OCI-LY7 (cell line): Measurements from ENCODE around the gene XPR1.

Experiments
- EZH2phosphoT487 ChIP-seq: fragments of 200-600 bp; sonication (generic); IDR thresholded peaks from 2 replicates; pipeline ENCODE4 v1.6.1; 2018; ENCODE audit warnings: low read depth, borderline replicate concordance, mild to moderate bottlenecking, mixed run types, antibody characterized with exemption, low read length, moderate library complexity, mixed read lengths
- TF ChIP-seq, protein P1 (sequence below): fragments of 200-600 bp; sonication (generic); conservative IDR thresholded peaks from 2 replicates; pipeline ENCODE4 v1.5.1; 2014; ENCODE audit warnings: mild to moderate bottlenecking, antibody characterized with exemption, low read length, moderate library complexity, mixed read lengths

GRCh38 chr1:180793451-180793850, 161.6 kb downstream of the XPR1 start:
- TF ChIP-seq, protein P1, sequence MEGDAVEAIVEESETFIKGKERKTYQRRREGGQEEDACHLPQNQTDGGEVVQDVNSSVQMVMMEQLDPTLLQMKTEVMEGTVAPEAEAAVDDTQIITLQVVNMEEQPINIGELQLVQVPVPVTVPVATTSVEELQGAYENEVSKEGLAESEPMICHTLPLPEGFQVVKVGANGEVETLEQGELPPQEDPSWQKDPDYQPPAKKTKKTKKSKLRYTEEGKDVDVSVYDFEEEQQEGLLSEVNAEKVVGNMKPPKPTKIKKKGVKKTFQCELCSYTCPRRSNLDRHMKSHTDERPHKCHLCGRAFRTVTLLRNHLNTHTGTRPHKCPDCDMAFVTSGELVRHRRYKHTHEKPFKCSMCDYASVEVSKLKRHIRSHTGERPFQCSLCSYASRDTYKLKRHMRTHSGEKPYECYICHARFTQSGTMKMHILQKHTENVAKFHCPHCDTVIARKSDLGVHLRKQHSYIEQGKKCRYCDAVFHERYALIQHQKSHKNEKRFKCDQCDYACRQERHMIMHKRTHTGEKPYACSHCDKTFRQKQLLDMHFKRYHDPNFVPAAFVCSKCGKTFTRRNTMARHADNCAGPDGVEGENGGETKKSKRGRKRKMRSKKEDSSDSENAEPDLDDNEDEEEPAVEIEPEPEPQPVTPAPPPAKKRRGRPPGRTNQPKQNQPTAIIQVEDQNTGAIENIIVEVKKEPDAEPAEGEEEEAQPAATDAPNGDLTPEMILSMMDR, result no peak
- TF ChIP-seq EZH2phosphoT487, result no peak
